LNCAP (cell line): ENCODE measurements around the gene TMEM108.

Experiments
- CTCF ChIP-seq: fragments of 450-650 bp; IDR thresholded peaks from 2 replicates; pipeline ENCODE4 v1.5.1; 2017; ENCODE audit warnings: mild to moderate bottlenecking

Gene TMEM108

GRCh38 chr3:133079621-133080020, 41.4 kb downstream of the TMEM108 start:
- no peak for TF ChIP-seq CTCF

GRCh38 chr3:133081016-133081415, 42.8 kb downstream of the TMEM108 start:
- no peak for TF ChIP-seq CTCF

GRCh38 chr3:133083395-133083794, 45.2 kb downstream of the TMEM108 start:
- TF ChIP-seq CTCF: no peak

GRCh38 chr3:133089906-133090485, 51.8 kb downstream of the TMEM108 start:
- TF ChIP-seq CTCF: no peak

GRCh38 chr3:133092681-133093080, 54.5 kb downstream of the TMEM108 start:
- TF ChIP-seq CTCF: no peak

GRCh38 chr3:133093366-133093765, 55.2 kb downstream of the TMEM108 start:
- no peak for TF ChIP-seq CTCF

GRCh38 chr3:133096900-133097613, 58.9 kb downstream of the TMEM108 start:
- no peak for TF ChIP-seq CTCF
